HG03460 (cell line): ENCODE results near the gene MCF2L.

ENCODE experiments used
- ATAC-seq: cut with Tn5 transposase; IDR thresholded peaks from one replicate; pipeline ENCODE4 v1.9.1; 2021; ENCODE audit not compliant: unreplicated experiment

The MCF2L gene

GRCh38 chr13:112947796-112948195, 21.2 kb upstream of the MCF2L start:
- ATAC-seq, result no peak

- no peak for ATAC-seq
These were observed 17.2 kb upstream of the MCF2L start for GRCh38 chr13:112951674-112952371.

- ATAC-seq, result no peak
These were observed 16.1 kb upstream of the MCF2L start for GRCh38 chr13:112952759-112953551.

GRCh38 chr13:112953591-112954487, 15.2 kb upstream of the MCF2L start:
- ATAC-seq, result no peak

- ATAC-seq, result no peak
These were observed 14.3 kb upstream of the MCF2L start for GRCh38 chr13:112954488-112955270.

- no peak for ATAC-seq
These were observed 13.6 kb upstream of the MCF2L start for GRCh38 chr13:112955271-112955937.

GRCh38 chr13:112955956-112956355, 13.1 kb upstream of the MCF2L start:
- ATAC-seq, result no peak

GRCh38 chr13:112956571-112957294, 12.3 kb upstream of the MCF2L start:
- no peak for ATAC-seq

- no peak for ATAC-seq
These were observed 11.7 kb upstream of the MCF2L start for GRCh38 chr13:112957295-112957677.

GRCh38 chr13:112958127-112958989, 10.7 kb upstream of the MCF2L start:
- ATAC-seq, result no peak

GRCh38 chr13:112959206-112959605, 9.8 kb upstream of the MCF2L start:
- ATAC-seq, result no peak

GRCh38 chr13:112959701-112960542, 9.1 kb upstream of the MCF2L start:
- ATAC-seq, result no peak

GRCh38 chr13:112960706-112961105, 8.3 kb upstream of the MCF2L start:
- ATAC-seq, result no peak

GRCh38 chr13:112961457-112962369, 7.3 kb upstream of the MCF2L start:
- ATAC-seq, result no peak

- ATAC-seq, result no peak
These were observed 6.6 kb upstream of the MCF2L start for GRCh38 chr13:112962396-112962795.

GRCh38 chr13:112962911-112963625, 5.9 kb upstream of the MCF2L start:
- no peak for ATAC-seq
